Mesenchymal stem cell (in vitro differentiated cells and primary cell): ENCODE measurements around the gene APBB1IP.

Experiments used
- DNase-seq: peaks from one replicate; pipeline ENCODE4 v3.0.0-alpha.2; 2013
- H2AFZ ChIP-seq: one replicate; pipeline ENCODE4 v1.6.1; 2013; ENCODE audit warnings: low read depth, mild to moderate bottlenecking, control low read depth, inconsistent platforms, low read length, moderate library complexity
- H2AK5ac ChIP-seq: 2 replicates; pipeline ENCODE4 v1.6.1; 2013; ENCODE audit warnings: low read length, moderate library complexity, mild to moderate bottlenecking, inconsistent platforms; ENCODE audit not compliant: severe bottlenecking
- H2BK120ac ChIP-seq: one replicate; pipeline ENCODE4 v1.6.1; 2013; ENCODE audit warnings: low read depth, mild to moderate bottlenecking, inconsistent platforms, low read length, moderate library complexity
- H2BK12ac ChIP-seq, 2 experiments: one replicate each; pipeline ENCODE4 v1.6.1; 2013; ENCODE audit warnings: inconsistent platforms in 2 of 2, low read length in 2 of 2, mild to moderate bottlenecking in 2 of 2, moderate library complexity in 2 of 2, control low read depth in 1 of 2
- H2BK15ac ChIP-seq: one replicate; pipeline ENCODE4 v1.6.1; 2013; ENCODE audit warnings: mild to moderate bottlenecking, low read depth, inconsistent platforms; ENCODE audit not compliant: poor library complexity, severe bottlenecking
- H2BK5ac ChIP-seq: 2 replicates; pipeline ENCODE4 v1.6.1; 2013; ENCODE audit warnings: low read depth, mild to moderate bottlenecking, low read length, control low read depth, inconsistent platforms; ENCODE audit not compliant: poor library complexity, severe bottlenecking
- H3K14ac ChIP-seq, 2 experiments: one replicate each; pipeline ENCODE4 v1.6.1; 2013; ENCODE audit warnings: inconsistent platforms in 2 of 2, low read length in 2 of 2, control low read depth in 1 of 2, mild to moderate bottlenecking in 1 of 2, moderate library complexity in 1 of 2
- H3K18ac ChIP-seq, 2 experiments: one replicate each; pipeline ENCODE4 v1.6.1; 2013; ENCODE audit warnings: inconsistent platforms in 2 of 2, low read length in 2 of 2, control low read depth in 1 of 2, low read depth in 1 of 2, mild to moderate bottlenecking in 1 of 2
- H3K23ac ChIP-seq, 2 experiments: one replicate each; pipeline ENCODE4 v1.6.1; 2013; ENCODE audit warnings: inconsistent platforms in 2 of 2, low read length in 2 of 2, mild to moderate bottlenecking in 2 of 2, moderate library complexity in 2 of 2, control low read depth in 1 of 2
- H3K27ac ChIP-seq: 2 replicates; pipeline ENCODE4 v1.5.1; 2013; ENCODE audit warnings: mild to moderate bottlenecking, moderate library complexity, low read length, control low read depth, inconsistent platforms; ENCODE audit not compliant: poor library complexity, severe bottlenecking
- H3K27me3 ChIP-seq, 2 experiments: 2 replicates each; pipeline versions ENCODE4 v1.6.1 to v1.7.0; 2013; ENCODE audit warnings: low read length in 2 of 2, mild to moderate bottlenecking in 2 of 2, moderate library complexity in 2 of 2, control low read depth in 1 of 2, inconsistent platforms in 1 of 2; ENCODE audit not compliant: control insufficient read depth in 1 of 2, insufficient read depth in 1 of 2
- H3K36me3 ChIP-seq, 2 experiments: 2 replicates each; pipeline versions ENCODE4 v1.6.1 to v1.7.0; 2013; ENCODE audit warnings: low read length in 2 of 2, control low read depth in 1 of 2, inconsistent platforms in 1 of 2, low read depth in 1 of 2, mild to moderate bottlenecking in 1 of 2; ENCODE audit not compliant: insufficient read depth in 2 of 2, control insufficient read depth in 1 of 2
- H3K4ac ChIP-seq, 2 experiments: one replicate each; pipeline ENCODE4 v1.6.1; 2013; ENCODE audit warnings: inconsistent platforms in 2 of 2, low read length in 2 of 2, mild to moderate bottlenecking in 2 of 2, moderate library complexity in 2 of 2, control low read depth in 1 of 2, low read depth in 1 of 2
- H3K4me1 ChIP-seq: 2 replicates; pipeline ENCODE4 v1.6.1; 2013; ENCODE audit warnings: low read depth, low read length, control low read depth; ENCODE audit not compliant: control insufficient read depth, insufficient read depth
- H3K4me2 ChIP-seq: 2 replicates; pipeline ENCODE4 v1.6.1; 2013; ENCODE audit warnings: low read length, mild to moderate bottlenecking, inconsistent platforms; ENCODE audit not compliant: poor library complexity, severe bottlenecking
- H3K4me3 ChIP-seq, 2 experiments: 2 replicates each; pipeline versions ENCODE4 v1.5.1 to v1.7.0; 2013; ENCODE audit warnings: low read length in 2 of 2, mild to moderate bottlenecking in 2 of 2, control low read depth in 1 of 2, low read depth in 1 of 2; ENCODE audit not compliant: insufficient read depth in 1 of 2
- H3K79me1 ChIP-seq: replicated peaks from 2 replicates; pipeline ENCODE4 v1.6.1; 2013; ENCODE audit warnings: mild to moderate bottlenecking, control low read depth, low read length, inconsistent platforms; ENCODE audit not compliant: poor library complexity, severe bottlenecking
- H3K9ac ChIP-seq: 2 replicates; pipeline ENCODE4 v1.7.0; 2013; ENCODE audit warnings: mild to moderate bottlenecking, low read length, moderate library complexity
- H3K9me3 ChIP-seq: 2 replicates; pipeline ENCODE4 v1.7.0; 2013; ENCODE audit warnings: mild to moderate bottlenecking, low read length; ENCODE audit not compliant: control insufficient read depth
- H4K8ac ChIP-seq: one replicate; pipeline ENCODE4 v1.6.1; 2013; ENCODE audit warnings: inconsistent platforms, mild to moderate bottlenecking, low read length, moderate library complexity
- H4K91ac ChIP-seq: one replicate; pipeline ENCODE4 v1.6.1; 2013; ENCODE audit warnings: mild to moderate bottlenecking, low read length, inconsistent platforms
- WGBS: methylation state at CpG from one replicate; pipeline ENCODE4 v1.1.7; 2013; ENCODE audit warnings: mixed read lengths; 5-methylcytosine and 5-hydroxymethylcytosine counted together

APBB1IP gene

DNA sequence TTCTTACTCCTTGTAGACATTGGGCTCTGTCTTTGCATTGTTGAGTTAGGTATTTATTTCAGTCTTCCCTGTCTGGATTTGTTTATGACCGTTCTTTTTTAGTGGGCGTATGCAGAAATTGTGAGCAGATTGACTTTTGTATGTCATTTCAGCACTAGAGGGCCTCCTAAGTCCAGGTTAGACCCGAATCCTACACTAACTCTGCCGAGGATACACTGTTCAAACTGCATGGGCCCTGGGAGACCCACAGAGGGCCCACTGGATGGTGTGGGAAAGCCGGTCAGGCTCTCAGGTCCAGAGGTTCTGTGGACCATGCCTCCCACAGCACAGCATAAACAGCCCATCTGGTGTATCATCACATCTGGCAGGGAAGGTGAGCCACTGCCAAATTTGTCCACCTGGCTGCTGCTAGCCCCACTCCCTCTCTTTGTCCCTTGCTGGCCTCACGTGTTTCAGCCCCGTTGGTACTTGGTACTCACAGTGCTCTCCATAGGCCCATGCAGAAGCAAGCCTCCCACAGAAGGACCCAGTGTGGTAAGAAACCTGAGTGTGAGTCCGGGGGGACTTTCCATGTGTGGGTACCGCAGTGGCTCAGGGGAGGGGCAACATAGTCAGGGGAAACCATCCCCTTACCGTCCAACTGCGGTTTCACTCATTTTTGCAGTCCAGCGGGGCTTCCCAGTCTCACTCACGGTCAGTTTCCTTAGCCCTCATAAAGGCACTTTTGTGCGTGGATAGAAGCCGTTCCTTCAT is 112.8 kb downstream of the APBB1IP start:
- Histone ChIP-seq H3K27me3 (no peaks in the 10 kb centered on the region), H4K8ac (no peak overlapping the region), H3K23ac (no peak overlapping the region), H3K14ac (no peak overlapping the region), H3K4me2 (no peak overlapping the region), H3K4me3 (no peak overlapping the region), H2BK120ac (no peak overlapping the region), H2AK5ac (no peak overlapping the region), H3K9me3 (peaks cover 28% of the 10 kb centered on the region), H2BK12ac (no peak overlapping the region), H2BK5ac (no peak overlapping the region), H4K91ac (no peak overlapping the region), H2AFZ (no peak overlapping the region), H3K9ac (no peak overlapping the region), H3K36me3 (peaks cover 0 to 65% of the 10 kb centered on the region in 2 experiments), H3K27ac (no peak overlapping the region), H3K4me1 (no peaks in the 10 kb centered on the region), H3K79me1 (no peaks in the 10 kb centered on the region), H3K4ac (no peak overlapping the region), H3K18ac (no peak overlapping the region), H2BK15ac (no peak overlapping the region)
- WGBS, result 72% methylated on average over 15 of the region's 15 CpGs
- DNase-seq, result no peak

DNA sequence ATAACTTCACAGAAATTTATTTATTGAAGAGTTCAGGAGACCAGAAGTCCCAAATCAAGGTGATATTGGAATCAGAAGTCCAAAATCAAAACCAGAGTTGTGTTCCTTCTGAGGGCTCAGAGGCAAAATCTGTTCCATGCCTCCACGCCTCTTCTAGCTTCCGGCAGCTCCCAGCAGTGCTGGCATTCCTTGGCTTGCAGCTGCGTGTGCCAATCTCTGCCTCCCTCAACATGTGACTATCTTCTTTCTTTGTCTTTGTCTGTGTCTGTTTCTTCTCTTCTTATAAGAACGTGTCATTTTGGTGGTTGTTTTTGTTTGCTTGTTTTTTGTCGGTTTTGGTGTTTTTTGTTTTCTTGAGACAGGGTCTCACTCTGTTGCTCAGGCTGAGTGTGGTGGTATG is 116.1 kb downstream of the APBB1IP start:
- Histone ChIP-seq H3K23ac (no peak overlapping the region), H2BK5ac (no peak overlapping the region), H3K36me3 (peaks cover 0 to 44% of the 10 kb centered on the region in 2 experiments), H3K9me3 (peaks cover 21% of the 10 kb centered on the region), H3K79me1 (no peaks in the 10 kb centered on the region), H2AK5ac (no peak overlapping the region), H3K4me3 (no peak overlapping the region), H3K27ac (no peak overlapping the region), H3K14ac (no peak overlapping the region), H2BK15ac (no peak overlapping the region), H3K18ac (no peak overlapping the region), H4K91ac (no peak overlapping the region), H3K27me3 (no peaks in the 10 kb centered on the region), H4K8ac (no peak overlapping the region), H3K4me2 (no peak overlapping the region), H2AFZ (no peak overlapping the region), H3K4me1 (no peaks in the 10 kb centered on the region), H2BK120ac (no peak overlapping the region), H2BK12ac (no peak overlapping the region), H3K9ac (no peak overlapping the region), H3K4ac (no peak overlapping the region)
- no peak for DNase-seq
- WGBS, result 88% methylated on average over 5 of the region's 5 CpGs

DNA sequence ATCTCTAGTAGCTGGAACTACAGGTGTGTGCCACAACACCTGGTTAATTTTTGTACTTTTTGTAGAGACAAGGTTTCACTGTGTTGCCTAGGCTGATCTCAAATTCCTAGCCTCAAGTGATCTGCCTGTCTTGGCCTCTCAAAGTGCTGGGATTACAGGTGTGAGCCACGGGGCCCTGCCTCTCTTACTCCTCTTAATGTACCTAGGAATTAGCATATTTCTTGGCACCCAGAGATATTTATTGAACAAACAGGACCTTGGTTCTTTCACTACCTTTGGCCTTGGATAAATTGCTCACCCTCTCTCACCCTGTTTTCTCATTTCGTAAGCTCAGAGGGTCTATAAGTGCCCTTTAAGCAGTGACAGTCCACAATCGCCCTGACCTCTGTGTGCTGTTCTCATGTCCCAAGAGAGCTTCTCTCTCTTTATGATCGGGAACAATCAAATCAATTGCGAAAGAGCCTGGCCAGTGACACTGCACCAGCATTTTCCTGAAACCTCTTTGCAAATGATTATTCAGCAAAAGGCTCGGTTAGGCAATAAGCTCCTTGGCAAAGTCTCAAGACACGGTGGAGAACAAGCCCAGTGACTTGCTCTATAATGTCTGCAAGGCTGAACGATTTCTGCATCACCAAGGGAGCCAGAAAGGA is 117.7 kb downstream of the APBB1IP start:
- Histone ChIP-seq H3K79me1 (no peaks in the 10 kb centered on the region), H2BK15ac (no peak overlapping the region), H3K4me2 (no peak overlapping the region), H3K23ac (no peak overlapping the region), H3K27me3 (peaks cover 0 to 4% of the 10 kb centered on the region in 2 experiments), H2BK5ac (no peak overlapping the region), H3K4ac (no peak overlapping the region), H4K8ac (no peak overlapping the region), H3K4me1 (no peaks in the 10 kb centered on the region), H3K4me3 (no peak overlapping the region), H3K9ac (peak overlapping the region; percentile 85), H2BK12ac (no peak overlapping the region), H3K27ac (no peak overlapping the region), H2AK5ac (no peak overlapping the region), H3K14ac (no peak overlapping the region), H2AFZ (no peak overlapping the region), H4K91ac (no peak overlapping the region), H3K9me3 (peaks cover 5% of the 10 kb centered on the region), H3K18ac (no peak overlapping the region), H2BK120ac (no peak overlapping the region), H3K36me3 (peaks cover 0 to 43% of the 10 kb centered on the region in 2 experiments)
- DNase-seq, result no peak
- WGBS, result 69% methylated on average over 8 of the region's 8 CpGs

DNA sequence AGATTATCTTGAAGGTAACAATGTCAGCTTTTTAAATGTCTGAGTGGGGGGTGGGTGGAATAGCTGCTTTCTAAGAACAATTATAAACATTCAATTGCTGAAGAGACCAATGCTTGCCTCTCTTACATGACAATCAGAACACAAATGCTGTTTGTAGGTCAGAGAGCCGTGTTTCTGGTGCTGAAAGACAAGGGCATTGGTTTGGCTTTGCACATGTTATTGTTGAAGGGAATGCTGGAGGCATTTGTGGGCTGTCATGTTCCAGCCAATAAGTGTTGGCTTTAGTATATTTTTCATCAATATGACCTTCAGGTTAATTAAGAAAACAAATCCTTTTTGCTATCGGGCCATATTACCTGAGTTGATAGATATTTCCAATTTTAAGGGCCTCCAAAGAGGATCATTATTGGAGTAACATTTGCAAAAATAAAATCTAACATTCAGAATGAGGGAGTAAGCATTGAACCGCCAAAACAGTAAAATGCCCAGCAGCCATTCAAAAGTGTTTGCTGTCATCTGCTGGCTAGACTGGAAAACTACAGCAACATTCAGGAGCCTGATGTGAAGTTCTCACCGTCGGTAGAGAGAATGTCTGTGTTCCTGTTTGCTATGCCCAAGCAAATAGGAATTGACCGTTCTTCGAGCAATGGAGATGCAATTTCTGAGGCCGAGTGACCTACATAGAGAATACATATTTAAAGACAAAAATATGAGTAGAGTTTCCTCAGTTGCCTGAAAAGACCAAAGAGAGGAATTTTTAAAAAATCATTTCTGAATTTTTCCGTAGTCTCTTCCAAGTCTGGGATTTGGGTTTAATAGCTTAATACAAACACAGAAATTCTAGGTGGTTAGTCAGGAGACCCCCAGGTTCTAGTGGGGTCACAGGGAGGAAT is 118.9 kb downstream of the APBB1IP start:
- WGBS, result 3% methylated on average over 4 of the region's 9 CpGs
- no peak overlapping the region for H2AFZ ChIP-seq
- H3K4me1 ChIP-seq, result no peaks in the 10 kb centered on the region
- H4K91ac ChIP-seq, result no peak overlapping the region
- H3K36me3 ChIP-seq, result peaks cover 0 to 41% of the 10 kb centered on the region in 2 experiments
- no peak overlapping the region for H2BK15ac ChIP-seq
- no peak overlapping the region for H3K18ac ChIP-seq
- peak overlapping the region; percentile 85 for H3K9ac ChIP-seq
- DNase-seq, result peak; percentile 27
- H2AK5ac ChIP-seq, result no peak overlapping the region
- no peak overlapping the region for H3K14ac ChIP-seq
- H3K9me3 ChIP-seq, result no peaks in the 10 kb centered on the region
- no peak overlapping the region for H3K23ac ChIP-seq
- H2BK5ac ChIP-seq, result no peak overlapping the region
- no peak overlapping the region for H3K4ac ChIP-seq
- H3K4me2 ChIP-seq, result no peak overlapping the region
- no peaks in the 10 kb centered on the region for H3K79me1 ChIP-seq
- no peak overlapping the region for H4K8ac ChIP-seq
- H2BK120ac ChIP-seq, result no peak overlapping the region
- H2BK12ac ChIP-seq, result no peak overlapping the region
- no peak overlapping the region for H3K27ac ChIP-seq
- H3K27me3 ChIP-seq, result peaks cover 0 to 4% of the 10 kb centered on the region in 2 experiments
- H3K4me3 ChIP-seq, result peak overlapping the region in 1 of 2 experiments; percentile 69
